ENCODE results near the gene PLXNA4.

- TF ChIP-seq TAF1 (IDR thresholded peaks at IDR 0.05; ENCODE audit: low read depth, low read length), result no peak
- no peak for TF ChIP-seq PAX5 (IDR thresholded peaks at IDR 0.05; ENCODE audit: insufficient read depth, low read length, severe bottlenecking)
- no peak for TF ChIP-seq POLR2A (IDR thresholded peaks at IDR 0.05; ENCODE audit: low read depth, low read length)
- no peak for TF ChIP-seq POLR2AphosphoS5 (IDR thresholded peaks at IDR 0.05; ENCODE audit: low read depth, low read length)
- TF ChIP-seq SPI1 (IDR thresholded peaks at IDR 0.05; ENCODE audit: low read depth, low read length), result no peak
Observed at GRCh38 chr7:132364226-132364625, 212.0 kb downstream of the PLXNA4 start.
